Measurements from ENCODE around the gene ECSIT.
A peak's percentile ranks its signal among the peaks of the same experiment; 100 is the strongest.

ECSIT gene

GRCh38 chr19:11499890-11500420 is 29.0 kb downstream of the ECSIT start:
- TF ChIP-seq GATA1 (IDR thresholded peaks at IDR 0.05; ENCODE audit: low read depth, low read length), result no peak
- TF ChIP-seq POLR2A (IDR thresholded peaks at IDR 0.05; ENCODE audit: low read length), result no peak
- peak; percentile 53 to 79 for DNase-seq

DNA sequence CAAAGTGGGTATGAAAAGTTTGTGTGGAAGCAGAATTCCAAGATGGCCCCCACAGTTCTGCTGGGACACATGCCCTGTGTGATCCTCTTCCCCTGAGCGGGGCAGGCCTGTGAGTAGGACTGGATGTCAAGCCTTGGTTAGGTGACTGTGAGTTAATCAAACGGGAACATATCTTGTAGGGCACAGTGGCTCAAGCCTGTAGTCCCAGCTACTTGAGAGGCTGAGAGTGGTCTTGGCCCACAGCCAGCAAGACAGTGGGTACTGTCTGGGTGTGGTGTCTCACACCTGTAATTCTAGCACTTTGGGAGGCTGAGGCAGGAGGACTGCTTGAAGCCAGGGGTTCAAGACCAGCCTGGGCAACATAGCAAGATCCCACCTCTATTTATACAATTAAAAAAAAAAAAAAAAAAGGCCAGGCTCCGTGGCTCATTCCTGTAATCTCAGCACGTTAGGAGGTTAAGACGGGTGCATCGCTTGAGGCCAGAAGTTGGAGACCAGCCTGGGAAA is 29.7 kb downstream of the ECSIT start:
- DNase-seq, result no peak
- TF ChIP-seq GATA1 (IDR thresholded peaks at IDR 0.05; ENCODE audit: low read depth, low read length), result no peak
- no peak for TF ChIP-seq POLR2A (IDR thresholded peaks at IDR 0.05; ENCODE audit: low read length)

DNA sequence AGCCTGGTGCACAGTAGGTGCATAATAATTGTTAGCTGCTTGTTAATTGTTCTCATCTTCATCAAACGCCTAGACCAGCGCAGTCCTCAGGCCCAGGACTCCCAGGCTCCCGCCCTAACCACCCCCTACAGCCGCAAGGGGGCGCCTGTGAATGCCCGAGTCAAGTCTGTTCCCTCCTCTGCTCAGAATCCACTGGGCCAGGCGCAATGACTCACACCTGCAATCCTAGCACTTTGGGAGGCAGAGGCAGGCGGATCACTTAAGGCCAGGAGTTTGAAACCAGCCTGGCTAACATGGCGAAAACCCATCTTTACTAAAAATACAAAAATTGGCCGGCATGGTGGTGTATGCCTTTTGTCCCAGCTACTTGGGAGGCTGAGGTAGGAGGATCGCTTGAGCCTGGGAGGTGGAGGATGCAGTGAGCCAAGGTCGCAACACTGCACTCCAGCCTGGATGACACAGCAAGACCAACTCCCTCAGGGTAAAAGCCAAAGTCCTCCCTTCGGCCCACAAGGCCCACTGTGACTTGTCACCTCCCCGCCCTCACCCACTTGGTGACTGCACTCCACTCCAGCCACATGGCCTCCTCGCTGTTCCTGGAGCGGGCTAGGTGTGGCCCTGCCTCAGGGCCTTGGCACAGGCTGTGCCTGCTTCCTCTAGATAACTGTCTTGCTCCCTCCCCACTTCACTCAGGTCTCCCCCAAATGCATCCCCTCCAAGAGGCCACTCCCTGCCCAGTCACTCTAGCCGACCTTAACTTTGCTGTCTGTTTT is 32.4 kb downstream of the ECSIT start:
- DNase-seq, result peak; percentile 83 to 90
- TF ChIP-seq POLR2A (IDR thresholded peaks at IDR 0.05; ENCODE audit: low read length), result peak; percentile 28
- TF ChIP-seq GATA1 (IDR thresholded peaks at IDR 0.05; ENCODE audit: low read depth, low read length), result no peak

DNA sequence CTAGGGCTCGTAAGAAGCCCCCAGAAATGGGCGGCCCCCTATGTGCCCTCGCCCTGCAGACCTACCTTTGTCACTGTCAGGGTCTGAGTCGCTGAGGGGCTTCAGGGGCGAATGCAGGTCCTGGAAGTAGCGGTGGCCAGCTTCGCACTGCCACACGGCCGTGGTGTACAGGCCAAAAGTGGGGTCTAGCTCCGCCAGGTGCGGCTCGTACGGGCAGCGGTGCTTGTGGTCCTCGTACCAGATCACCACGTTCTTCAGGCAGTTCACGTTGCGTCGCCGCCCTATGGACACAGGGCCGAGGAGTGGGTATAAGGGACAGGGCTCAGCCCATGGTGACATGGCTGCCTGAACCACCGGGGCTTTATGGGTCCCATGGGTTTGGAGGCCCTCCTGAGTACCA is 33.0 kb downstream of the ECSIT start:
- no peak for TF ChIP-seq GATA1 (IDR thresholded peaks at IDR 0.05; ENCODE audit: low read depth, low read length)
- TF ChIP-seq POLR2A (IDR thresholded peaks at IDR 0.05; ENCODE audit: low read length), result no peak
- no peak for DNase-seq

GRCh38 chr19:11495481-11495880 is 33.5 kb downstream of the ECSIT start:
- no peak for TF ChIP-seq POLR2A (IDR thresholded peaks at IDR 0.05; ENCODE audit: low read length)
- TF ChIP-seq GATA1 (IDR thresholded peaks at IDR 0.05; ENCODE audit: low read depth, low read length), result no peak
- DNase-seq, result no peak

DNA sequence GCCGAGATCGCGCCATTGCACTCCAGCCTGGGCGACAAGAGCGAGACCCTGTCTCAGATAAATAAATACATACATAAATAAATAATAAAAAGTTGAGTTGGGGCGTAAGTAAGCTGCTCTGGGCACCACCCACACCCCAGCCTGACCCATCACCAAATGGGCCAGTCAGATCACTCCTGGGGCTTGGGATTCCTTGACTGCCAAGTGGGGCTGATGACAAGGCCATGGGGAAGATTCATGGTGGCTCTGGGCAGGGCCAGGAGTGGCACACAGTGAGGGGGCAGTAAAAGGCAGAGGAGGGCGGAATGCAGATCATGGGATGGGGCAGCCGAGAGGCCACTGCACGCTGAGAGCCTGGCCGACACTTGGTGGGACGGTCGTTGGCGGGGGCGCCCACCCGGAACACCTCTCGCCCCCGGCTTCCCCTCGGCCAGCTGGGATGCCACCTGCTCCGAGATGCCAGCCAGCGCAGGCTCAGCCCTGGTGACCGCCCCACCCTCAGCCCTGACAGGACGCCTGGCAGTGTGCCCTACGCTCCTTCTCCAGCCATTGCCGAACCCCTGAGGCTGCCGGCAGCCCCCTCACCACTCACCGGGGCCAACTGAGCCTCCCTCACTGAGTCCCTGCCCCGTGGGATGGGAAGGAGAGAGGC is 34.2 kb downstream of the ECSIT start:
- no peak for DNase-seq
- TF ChIP-seq POLR2A (IDR thresholded peaks at IDR 0.05; ENCODE audit: low read length) (no peak), GATA1 (IDR thresholded peaks at IDR 0.05; ENCODE audit: low read depth, low read length) (no peak)

DNA sequence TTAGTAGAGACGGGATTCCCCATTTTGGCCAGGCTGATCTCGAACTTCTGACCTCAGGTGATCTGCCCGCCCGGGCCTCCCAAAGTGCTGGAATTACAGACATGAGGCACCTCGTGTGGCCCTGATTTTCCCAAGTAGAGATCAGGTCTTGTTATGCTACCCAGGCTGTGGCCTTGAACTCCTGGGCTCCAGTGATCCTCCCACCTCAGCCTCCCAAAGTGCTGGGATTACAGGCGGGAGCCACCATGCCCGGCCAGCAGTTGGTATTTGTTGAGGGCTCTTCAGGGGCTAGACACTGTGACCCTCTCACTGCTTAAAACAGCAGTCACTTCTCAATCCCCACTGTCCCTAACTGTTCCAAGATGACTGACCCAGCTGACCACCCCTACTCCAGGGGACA is 39.6 kb downstream of the ECSIT start:
- no peak for DNase-seq
- TF ChIP-seq GATA1 (IDR thresholded peaks at IDR 0.05; ENCODE audit: low read depth, low read length), result no peak
- no peak for TF ChIP-seq POLR2A (IDR thresholded peaks at IDR 0.05; ENCODE audit: low read length)

DNA sequence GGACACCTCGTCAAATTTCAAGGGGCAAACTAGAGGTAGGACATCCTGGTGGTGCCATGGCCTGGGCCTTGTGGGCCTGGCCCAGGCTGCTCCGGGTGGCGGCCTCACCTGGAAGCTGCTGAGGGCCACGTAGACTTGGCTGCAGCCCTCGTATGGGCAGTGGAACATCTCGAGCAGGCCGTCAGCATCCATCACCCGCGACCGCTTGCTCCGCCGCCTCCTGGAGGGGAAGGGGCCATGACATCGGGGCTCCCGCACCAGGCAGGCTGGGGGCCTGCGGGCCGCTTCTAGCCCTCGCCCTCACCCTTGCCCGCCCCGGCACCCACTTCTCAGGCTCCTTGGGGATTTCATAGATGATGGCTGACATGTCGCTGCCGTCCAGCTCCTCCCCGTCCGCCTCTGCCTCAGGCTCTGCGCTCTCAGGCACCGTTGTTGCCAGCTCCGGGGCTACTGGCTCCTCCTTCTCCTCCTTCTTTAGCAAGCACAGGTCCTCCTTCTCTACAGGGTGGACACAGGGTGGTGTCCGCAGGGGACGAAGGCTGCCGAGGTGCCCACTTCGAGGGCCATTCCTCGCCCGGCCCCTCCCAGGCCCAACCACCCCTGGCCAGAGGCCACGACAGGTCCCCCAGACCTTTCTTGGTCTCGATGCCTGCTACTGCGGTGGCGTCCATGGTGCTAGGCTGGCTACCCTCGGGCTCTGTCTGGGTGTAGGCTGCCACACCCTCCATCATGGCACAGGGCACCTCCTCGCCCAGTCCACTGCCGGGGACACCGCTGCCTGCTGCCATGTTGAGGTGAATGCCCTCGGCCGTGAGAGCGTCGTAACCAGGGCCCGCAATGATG is 42.1 kb downstream of the ECSIT start:
- no peak for DNase-seq
- TF ChIP-seq GATA1 (IDR thresholded peaks at IDR 0.05; ENCODE audit: low read depth, low read length), result no peak
- TF ChIP-seq POLR2A (IDR thresholded peaks at IDR 0.05; ENCODE audit: low read length), result no peak

DNA sequence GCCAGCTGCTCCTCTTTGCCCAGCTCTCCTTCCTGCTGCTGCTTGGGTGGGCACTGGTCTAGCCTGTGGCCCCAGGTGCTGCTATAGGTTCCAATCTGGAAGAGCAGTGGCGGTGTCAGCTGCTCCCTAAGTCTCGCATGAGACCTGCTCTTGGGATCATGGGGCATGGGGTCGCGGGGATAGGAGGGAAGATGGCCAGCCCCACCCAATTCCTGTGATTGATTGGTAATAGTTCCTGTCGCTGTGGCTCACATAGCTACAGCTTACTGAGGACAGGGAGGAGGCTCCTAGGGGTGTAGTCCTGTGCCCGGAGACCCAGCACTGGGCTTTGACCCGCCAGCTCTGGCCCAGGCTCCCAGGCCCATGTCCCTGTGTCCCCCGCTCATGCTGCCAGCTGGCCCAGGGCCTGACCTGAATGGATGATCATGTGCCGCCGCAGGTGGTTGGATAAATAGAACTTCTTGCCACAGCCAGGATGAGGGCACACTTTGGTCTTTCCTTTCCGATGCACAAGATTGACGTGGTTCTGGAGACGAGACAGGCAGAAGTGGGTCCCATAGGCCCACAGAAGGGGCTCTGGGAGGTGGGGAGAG is 43.6 kb downstream of the ECSIT start:
- no peak for DNase-seq
- TF ChIP-seq POLR2A (IDR thresholded peaks at IDR 0.05; ENCODE audit: low read length) (no peak), GATA1 (IDR thresholded peaks at IDR 0.05; ENCODE audit: low read depth, low read length) (no peak)

GRCh38 chr19:11483366-11484111 is 45.4 kb downstream of the ECSIT start:
- no peak for TF ChIP-seq GATA1 (IDR thresholded peaks at IDR 0.05; ENCODE audit: low read depth, low read length)
- TF ChIP-seq POLR2A (IDR thresholded peaks at IDR 0.05; ENCODE audit: low read length), result no peak
- DNase-seq, result no peak

- peak; percentile 88 to 92 for DNase-seq
Observed at GRCh38 chr19:11482384-11483050, 46.4 kb downstream of the ECSIT start.

More at GRCh38 chr19:11482384-11483050, 46.4 kb downstream of the ECSIT start:
- TF ChIP-seq GATA1 (IDR thresholded peaks at IDR 0.05; ENCODE audit: low read depth, low read length) (no peak), POLR2A (IDR thresholded peaks at IDR 0.05; ENCODE audit: low read length) (no peak)

Data from erythroblast (primary cell).